DMS114 treated with DMSO at 0.1 percent for 48 hours (cell line): ENCODE measurements around the gene MCUB.
"Not testable (repeated sequence)": the region's sequence is repeated elsewhere in the genome, so short reads cannot be mapped to it uniquely, and the experiment has no call there.

ENCODE experiments used
- DNase-seq: peaks from one replicate; lab custom pipeline; 2025; ENCODE audit not compliant: unreplicated experiment; lab: John Stamatoyannopoulos, UW

MCUB gene

DNA sequence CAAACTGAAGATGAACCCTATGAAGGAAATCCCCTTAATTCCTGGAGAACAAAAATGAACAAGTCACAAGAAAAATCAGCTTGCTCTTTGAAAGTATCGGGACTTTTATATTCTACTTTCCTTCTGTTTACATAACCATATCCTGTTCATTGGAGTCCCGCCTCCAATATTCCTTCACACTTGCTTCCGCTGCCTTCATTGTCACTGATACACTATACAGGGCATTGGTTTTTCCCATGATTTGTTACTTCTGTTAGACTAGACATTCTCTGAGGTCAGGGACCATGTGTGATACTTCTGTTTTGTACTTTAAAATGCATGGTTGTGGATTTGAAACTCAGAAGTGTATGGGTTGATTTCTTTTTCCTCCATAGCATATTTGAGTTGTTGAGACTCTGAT lies 18.8 kb downstream of the MCUB start:
- no peak for DNase-seq

DNA sequence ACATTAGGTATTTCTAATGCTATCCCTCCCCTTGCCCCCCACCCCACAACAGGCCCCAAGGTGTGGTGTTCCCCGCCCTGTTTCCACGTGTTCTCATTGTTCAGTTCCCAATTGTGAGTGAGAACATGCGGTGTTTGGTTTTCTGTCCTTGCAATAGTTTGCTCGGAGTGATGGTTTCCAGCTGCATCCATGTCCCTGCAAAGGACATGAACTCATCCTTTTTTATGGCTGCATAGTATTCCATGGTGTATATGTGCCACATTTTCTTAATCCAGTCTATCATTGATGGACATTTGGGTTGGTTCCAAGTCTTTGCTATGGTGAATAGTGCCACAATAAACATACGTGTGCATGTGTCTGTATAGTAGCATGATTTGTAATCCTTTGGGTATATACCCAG lies 20.0 kb downstream of the MCUB start:
- not testable (repeated sequence) for DNase-seq

DNA sequence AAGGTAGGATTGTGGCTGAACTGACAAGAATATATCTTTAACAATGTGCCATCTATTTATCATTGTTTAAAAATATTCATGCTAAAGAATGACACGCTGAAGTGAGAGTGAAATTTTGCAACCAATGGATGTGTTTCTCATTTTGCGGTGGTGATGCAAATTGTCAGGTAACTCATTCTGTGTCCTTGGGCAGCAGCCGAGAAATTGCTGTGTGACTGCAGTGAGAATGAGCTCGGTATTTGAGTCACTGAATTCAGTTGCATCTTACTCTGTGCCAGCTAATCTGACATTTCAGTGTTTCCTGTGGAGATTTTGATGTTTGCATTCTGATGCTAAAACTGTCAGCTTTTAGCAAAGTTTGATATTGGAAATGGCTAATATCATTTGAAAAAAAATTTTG lies 28.1 kb downstream of the MCUB start:
- no peak for DNase-seq

DNA sequence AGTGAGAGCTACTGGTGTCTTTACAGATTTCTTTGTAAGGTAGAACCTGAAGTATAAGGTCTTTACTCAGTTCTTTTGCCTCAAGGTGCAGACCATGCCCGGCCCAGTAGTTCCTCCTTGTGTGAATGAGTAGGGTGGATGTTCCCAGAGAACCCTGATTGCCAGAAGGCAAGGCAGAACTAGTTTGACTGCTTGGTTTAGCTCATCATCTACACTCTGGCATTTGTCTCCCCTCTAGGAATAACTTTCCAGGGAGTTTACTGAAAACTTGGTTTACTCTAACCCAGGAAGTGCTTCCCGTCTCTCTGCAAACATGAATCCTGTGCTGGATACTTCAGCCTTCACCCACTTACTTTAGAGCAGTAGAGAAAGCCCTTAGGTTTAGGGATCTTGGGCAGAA lies 29.1 kb downstream of the MCUB start:
- no peak for DNase-seq

DNA sequence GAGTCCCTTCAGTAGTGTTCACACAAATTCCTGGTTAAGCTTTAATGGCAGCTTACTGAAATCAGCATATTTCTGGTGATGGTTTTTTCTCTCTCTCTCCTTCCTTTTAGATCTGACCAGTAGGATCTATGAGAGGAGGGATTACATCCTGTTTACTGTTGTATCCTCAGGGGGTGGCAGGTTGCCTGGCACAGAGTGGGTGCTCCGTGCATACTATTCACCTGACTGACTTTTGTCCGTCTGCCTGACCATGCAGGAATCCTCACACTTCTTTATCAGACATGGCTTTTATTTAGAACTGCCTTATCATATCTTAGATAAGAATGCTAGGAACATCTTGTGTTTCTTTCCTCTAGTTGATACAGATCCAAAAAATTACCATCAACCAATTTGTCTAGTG lies 29.6 kb downstream of the MCUB start:
- DNase-seq: no peak

DNA sequence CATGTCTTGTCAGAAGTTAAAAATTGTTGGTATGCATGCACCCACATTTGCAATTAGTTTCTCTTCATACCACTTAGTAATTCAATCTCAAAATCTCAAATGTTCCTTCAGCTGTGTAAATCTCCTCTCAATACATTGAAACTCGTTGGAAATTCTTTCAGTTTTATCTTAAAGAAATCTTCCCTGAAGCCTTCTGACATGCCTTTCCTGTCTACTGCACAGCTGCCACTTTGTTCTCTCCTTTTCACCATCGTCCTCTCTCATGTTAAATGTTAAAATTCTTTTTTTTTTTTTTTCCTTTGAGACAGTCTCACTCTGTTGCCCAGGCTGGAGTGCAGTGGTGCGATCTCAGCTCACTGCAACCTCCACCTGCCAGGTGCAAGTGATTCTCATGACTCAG lies 30.9 kb downstream of the MCUB start:
- no peak for DNase-seq

DNA sequence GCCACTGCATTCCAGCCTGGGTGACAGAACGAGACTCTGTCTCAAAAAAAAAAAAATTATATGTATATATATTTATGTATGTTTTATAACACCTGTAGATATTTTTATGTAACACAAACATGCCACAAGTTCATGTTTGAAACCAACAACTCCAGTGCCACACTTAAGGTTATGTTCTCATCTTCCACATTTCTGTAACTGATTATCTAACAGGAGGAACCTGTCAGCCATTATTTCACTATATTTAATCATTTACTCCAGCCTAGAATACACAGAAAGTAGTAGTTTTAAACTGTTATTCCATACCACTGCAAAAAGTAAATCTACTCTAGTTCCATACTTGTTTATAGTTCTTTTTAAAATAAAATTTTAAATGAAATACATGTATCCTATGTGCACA lies 32.3 kb downstream of the MCUB start:
- no peak for DNase-seq

DNA sequence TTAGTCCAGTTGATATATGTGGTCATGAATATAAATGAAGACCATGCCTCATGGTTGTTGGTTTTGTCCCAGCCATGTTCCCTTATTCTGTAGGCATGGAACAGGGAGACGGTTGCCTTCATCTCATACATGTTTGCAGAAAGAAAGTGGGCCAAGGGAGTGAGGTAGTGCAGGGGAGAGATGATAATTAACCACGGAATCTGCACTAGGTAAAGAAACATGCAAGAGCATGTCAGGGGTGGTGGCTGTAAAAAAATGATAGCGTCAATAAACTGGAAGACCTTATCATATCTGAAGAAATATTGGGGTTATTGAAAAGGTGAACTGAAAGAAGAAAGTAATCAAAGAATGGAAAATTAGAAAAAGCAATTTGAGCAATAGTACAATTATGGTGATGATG lies 35.1 kb downstream of the MCUB start:
- DNase-seq: not testable (repeated sequence)

DNA sequence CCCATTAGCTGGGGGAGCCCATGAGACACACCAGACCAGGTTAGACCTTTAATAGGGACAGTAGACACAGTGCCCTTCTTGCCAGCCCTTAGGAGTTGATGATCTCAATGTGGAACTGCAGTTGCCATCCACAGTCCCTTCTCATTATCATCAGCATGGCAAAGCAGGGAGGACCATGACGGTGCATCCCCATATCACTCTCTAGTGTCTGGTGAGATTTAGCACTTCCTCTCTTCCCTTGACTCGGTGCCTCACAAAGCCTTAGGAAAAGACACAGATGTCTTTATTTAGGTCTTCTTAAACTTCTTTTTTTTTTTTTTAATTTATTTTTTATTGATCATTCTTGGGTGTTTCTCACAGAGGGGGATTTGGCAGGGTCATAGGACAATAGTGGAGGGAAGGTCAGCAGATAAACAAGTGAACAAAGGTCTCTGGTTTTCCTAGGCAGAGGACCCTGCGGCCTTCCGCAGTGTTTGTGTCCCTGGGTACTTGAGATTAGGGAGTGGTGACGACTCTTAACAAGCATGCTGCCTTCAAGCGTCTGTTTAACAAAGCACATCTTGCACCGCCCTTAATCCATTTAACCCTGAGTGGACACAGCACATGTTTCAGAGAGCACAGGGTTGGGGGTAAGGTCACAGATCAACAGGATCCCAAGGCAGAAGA lies 36.5 kb downstream of the MCUB start:
- DNase-seq: not testable (repeated sequence)

DNA sequence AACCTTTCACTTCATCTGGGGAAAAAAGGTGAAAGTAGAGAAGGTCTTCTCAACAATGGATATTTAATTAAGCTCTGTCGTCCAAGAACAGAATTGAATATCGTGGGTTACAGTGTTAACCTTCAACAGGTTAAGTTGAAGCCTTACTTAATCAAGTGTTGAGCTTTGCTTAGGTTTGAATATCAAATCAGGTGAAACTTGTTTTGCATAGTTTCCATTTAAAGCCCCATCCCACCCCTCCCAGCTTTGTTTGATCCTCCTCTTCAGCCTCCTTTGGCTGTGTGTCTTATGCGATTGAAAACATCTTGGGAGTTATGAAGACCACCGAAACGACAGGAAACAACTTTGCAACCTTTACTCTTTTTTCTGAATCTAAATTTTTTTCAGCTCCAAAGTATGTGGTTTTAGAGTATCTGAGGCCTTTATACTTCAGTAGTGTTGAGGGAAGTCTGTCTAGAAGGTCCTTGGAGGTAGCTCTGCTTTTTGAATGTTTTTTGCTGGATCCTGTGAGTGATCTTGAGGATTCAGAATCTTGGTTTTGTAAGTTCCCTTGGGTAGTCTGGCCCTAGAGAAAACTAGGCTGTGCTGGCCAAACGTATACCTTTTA lies 39.1 kb downstream of the MCUB start:
- DNase-seq: no peak

DNA sequence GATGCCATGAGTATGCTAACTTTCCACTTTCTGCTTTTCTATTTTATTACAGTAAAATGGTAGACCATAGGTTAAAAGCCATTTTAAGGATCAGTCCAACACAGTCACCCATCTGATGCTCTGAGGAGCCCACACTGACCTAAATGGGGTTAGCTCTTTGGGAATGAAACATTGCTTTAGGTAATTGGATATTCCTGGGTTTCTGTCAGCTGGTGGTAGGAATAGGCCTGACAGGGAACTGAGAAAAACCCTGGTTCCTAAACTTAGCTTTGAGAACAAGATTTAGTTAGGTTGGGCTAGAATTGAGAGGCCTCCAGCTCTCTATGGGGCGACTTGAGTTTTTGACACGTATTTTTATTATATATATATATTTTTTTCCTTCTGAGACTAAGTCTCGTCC lies 40.4 kb downstream of the MCUB start:
- no peak for DNase-seq

DNA sequence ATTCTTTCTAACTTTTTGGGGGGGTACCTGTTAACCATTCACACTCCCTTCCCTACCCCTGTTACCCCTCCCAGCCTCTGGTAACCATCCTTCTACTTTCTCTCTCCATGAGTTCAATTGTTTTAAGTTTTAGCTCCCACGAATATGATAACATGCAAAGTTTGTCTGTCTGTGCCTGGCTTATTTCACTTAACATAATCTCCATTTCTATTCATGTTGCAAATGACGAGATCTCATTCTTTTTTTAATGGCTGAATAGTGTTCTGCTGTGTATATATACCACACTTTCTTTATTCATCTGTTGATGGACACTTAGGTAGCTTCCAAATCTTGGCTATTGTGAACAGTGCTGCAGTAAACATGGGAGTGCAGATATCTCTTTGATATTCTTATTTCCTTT lies 41.3 kb downstream of the MCUB start:
- no peak for DNase-seq

DNA sequence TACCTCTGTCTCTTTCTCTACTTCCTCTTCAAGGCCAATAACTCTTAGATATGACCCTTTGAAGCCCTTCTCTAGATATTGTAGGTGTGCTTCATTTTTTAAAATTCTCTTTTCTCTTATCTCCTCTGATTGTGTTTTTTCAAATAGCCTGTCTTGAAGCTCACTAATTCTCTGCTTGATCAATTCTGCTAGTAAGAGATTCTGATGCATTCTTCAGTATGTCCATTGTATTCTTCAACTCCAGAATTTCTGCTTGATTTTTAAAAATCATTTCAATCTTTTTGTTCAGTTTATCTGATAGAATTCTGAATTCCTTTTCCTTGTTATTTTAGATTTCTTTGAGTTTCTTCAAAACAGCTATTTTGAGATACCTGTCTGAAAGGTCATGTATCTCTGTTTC lies 47.9 kb downstream of the MCUB start:
- DNase-seq: no peak

DNA sequence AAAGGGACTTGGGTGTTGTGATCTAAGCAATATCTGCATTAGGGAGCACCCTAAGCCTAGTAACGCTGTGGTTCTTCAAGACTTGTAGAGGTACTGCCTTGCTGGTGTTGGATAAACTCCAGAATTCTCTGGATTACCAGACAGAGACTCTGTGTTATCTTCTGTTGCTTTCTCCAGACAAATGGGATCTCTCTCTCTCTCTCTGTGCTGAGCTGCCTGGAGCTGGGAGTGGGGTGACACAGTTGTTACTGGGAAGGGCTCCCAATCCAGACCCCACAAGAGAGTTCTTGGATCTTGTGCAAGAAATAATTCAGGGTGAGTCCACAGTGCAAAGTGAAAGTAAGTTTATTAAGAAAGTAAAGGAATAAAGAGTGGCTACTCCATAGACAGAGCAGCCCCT lies 48.8 kb downstream of the MCUB start:
- DNase-seq: no peak

DNA sequence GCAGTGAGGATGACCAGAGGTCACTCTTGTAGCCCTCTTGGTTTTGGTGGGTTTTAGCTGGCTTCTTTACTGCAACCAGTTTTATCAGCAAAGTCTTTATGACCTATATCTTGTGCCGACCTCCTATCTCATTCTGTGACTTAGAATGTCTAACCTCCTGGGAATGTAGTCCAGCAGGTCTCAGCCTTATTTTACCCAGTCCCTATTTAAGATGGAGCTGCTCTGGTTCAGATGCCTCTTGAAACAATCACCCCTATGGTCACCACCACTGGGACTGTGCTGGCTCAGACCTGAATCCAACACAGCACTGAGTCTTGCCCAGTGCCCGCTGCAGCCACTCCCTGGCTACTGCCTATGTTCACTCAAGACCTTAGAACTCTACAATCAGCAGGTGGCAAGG lies 49.4 kb downstream of the MCUB start:
- no peak for DNase-seq

DNA sequence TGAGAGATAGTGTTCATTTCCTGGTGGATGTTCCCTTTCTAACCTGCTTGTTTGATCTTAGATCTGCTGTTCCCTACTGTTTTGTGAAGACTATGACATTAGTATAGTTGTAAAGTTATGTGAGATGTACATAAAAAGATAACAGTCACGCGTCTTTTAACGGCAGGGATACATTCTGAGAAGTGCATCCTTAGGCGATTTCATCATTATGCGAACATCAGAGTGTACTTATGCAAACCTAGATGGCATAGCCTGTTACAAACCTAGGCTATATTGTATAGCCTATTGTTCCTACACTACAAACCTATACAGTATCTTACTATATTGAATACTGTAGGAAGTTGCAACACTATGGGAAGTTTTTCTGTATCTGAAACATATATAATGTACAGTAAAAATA lies 50.4 kb downstream of the MCUB start:
- no peak for DNase-seq

DNA sequence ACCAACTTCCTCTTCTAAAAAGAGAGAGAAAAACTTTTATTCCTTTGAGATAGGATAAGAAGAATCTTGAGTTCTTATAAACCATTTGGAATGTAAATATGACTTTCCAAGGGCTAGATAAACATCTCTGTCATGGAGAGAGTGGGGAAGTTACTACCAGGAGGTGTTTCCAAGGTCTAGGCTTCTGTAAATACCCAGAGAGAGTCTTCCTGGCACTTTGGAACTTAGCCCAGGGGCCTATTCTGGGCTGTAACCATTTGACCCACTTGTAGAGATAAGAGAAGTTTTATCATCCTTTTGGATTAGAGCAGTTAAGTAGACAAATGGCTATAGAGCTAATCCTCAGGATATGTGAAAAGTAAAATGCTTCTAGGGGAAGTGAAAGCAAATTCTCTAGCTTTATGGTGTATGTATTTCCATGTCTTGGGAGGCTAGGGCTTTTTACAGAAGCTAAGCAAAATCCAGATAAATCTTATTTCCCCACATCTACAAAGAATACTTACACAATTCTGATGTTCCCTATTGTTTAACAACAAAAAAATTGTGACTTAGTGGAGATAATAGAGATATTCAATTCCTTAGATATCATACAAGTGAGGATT lies 51.1 kb downstream of the MCUB start:
- no peak for DNase-seq

DNA sequence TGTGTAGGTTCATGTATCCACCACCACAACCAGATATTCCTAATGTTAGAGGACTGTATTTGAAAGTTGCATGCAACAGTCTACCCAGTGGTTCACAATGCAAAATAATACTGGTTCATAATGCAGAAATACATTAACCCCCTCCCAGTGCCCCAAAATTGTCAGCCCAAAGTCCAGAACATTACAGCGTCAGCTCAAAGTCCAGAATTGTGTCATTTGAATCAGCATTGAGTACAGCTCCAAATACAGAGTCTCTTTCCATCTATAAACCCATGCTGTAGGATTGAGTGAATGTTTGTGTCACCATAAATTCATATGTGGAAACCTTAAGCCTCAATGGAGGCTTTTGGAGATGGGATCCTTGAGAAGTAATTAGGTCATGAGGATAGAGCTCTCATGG lies 54.0 kb downstream of the MCUB start:
- DNase-seq: no peak

DNA sequence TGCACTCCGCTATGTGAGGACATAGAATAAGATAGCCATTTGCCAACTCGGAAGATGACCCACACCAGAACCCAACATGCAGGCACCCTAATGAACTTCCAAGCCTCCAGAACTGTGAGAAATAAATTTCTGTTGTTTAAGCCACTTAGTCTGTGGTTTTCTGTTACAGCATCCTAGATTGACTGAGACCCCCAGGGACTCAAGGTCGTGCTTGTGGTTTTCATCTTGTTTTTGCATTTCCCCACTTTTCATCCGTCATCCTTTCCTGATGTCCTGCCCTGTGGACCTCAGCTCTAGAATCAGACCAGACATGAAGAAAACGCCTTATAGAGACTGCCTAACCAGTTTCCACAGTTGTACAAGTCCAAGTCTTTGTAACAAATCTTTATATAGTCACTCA lies 54.4 kb downstream of the MCUB start:
- no peak for DNase-seq

DNA sequence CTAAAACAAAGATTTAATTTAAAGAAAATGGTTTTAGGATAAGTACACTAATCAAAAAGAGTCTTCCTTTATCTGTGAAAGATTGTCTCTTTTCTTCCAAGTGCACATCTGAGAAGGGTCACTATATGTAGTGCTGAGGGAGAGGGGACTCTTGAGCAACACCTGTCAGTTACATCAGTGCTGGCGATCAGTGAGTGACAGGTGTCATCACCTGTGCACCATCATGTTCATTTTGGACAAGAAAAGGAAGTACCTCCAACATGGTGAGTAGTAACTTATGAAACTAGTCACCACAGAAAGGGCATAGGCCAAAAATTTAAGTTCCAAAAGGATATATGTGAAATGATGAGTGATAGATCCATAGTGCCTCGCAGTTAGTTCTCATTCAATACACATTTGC lies 55.7 kb downstream of the MCUB start:
- no peak for DNase-seq

DNA sequence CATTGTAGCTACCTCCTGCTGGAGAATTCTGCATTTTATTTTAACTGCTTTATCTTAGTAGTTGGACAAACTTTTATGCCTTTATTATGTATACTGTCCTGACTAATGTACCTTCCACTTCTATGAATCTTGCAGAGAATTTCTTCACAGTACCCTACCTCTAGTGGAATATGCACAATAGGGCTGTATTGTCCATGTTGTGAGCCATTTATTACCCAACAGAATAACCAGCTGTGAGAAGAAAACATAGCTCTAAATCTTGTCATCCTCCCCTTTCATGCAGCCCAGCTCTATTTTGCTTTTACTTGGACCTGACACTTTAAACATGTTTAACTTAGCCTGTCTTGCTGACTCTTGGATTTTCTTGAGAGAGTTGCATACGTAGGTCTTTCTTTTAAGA lies 56.2 kb downstream of the MCUB start:
- no peak for DNase-seq

DNA sequence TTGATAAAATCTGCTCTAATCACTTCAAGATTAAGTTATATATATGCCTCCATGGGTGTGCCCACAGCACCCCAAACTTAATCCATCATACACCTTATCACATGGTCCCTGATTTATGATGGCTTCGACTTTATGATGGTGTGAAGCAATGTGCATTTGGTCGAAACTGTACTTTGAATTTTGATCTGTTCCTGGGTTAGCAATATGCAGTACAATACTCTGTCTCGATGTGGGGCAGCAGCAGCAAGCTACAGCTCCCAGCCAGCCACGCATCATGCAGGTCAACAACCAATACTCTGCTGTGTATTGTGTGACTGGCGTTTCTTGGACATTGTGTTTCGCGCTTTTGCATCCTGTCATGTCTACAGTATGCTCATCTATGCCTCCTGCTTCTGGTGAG lies 62.6 kb downstream of the MCUB start:
- no peak for DNase-seq

DNA sequence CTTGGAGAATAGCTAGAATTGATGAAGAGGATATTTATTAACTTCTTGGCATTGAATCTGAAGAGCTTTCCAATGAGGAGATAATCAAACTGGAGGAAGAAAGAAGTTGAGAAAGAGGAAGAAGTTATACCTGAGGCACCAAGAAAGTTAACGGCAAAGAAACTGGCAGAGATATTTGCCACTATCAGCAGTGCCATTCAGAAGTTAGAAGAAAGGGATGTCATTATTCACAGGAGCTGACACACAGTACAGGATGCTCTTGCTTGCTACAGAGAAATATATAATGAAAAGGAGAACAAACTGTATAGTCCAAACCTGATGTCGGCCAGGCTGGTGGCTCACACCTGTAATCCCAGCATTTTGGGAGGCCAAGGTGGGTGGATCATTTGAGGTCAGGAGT lies 64.5 kb downstream of the MCUB start:
- DNase-seq: no peak
